Liver (tissue), 9 donors: Measurements from ENCODE around the gene ANO10. TPM values are rescaled to one million over a fixed set of nuclear protein-coding genes. Genes with fewer than 3 reads are reported as not detected.

Source experiments
- DNase-seq: peaks from one replicate; pipeline ENCODE4 v3.0.0-alpha.2; 2017; ENCODE audit warnings: low spot score
- H3K27ac ChIP-seq, 2 donors: one replicate each; pipeline ENCODE4 v1.7.0; 2013; ENCODE audit warnings: inconsistent platforms in 2 of 2, low read length in 2 of 2, control low read depth in 1 of 2, low read depth in 1 of 2, mild to moderate bottlenecking in 1 of 2
- H3K27me3 ChIP-seq, 4 donors: one replicate each; pipeline versions ENCODE4 v1.6.1 to v1.7.0; 2013; ENCODE audit warnings: low read length in 3 of 4, inconsistent platforms in 1 of 4, mild to moderate bottlenecking in 1 of 4, moderate library complexity in 1 of 4; ENCODE audit not compliant: control insufficient read depth in 4 of 4, insufficient read depth in 4 of 4
- H3K36me3 ChIP-seq, 4 donors: one replicate each; pipeline versions ENCODE4 v1.6.1 to v1.7.0; 2013; ENCODE audit warnings: low read length in 3 of 4, mild to moderate bottlenecking in 3 of 4, low read depth in 1 of 4, moderate library complexity in 1 of 4; ENCODE audit not compliant: control insufficient read depth in 4 of 4, insufficient read depth in 3 of 4
- H3K4me1 ChIP-seq, 4 donors: one replicate each; pipeline versions ENCODE4 v1.6.1 to v1.7.0; 2013; ENCODE audit warnings: low read length in 3 of 4, mild to moderate bottlenecking in 3 of 4, moderate library complexity in 1 of 4; ENCODE audit not compliant: control insufficient read depth in 4 of 4, insufficient read depth in 4 of 4
- H3K4me3 ChIP-seq, 3 donors: one replicate each; pipeline versions ENCODE4 v1.6.1 to v1.7.0; 2013; ENCODE audit warnings: low read length in 3 of 3, control low read depth in 1 of 3, low read depth in 1 of 3, mild to moderate bottlenecking in 1 of 3
- H3K9ac ChIP-seq, 2 donors: one replicate each; pipeline ENCODE4 v1.7.0; 2013; ENCODE audit warnings: low read length in 2 of 2, mild to moderate bottlenecking in 2 of 2, moderate library complexity in 2 of 2, control low read depth in 1 of 2, low read depth in 1 of 2
- H3K9me3 ChIP-seq, 4 donors: one replicate each; pipeline versions ENCODE4 v1.6.1 to v1.7.0; 2013; ENCODE audit warnings: low read length in 3 of 4; ENCODE audit not compliant: control insufficient read depth in 4 of 4
- ATF3 ChIP-seq: IDR thresholded peaks from 2 replicates; pipeline ENCODE4 v1.6.1; 2016; ENCODE audit warnings: antibody characterized with exemption
- CTCF ChIP-seq: fragments of 150-350 bp; IDR thresholded peaks from 2 replicates; pipeline ENCODE4 v1.5.1; 2017; ENCODE audit warnings: improper control_type of control experiment, low read depth, low read length; ENCODE audit not compliant: missing input control
- EGR1 ChIP-seq, 2 donors: IDR thresholded peaks; 2 replicates each; pipeline ENCODE4 v1.6.1; 2016 to 2018; ENCODE audit warnings: antibody characterized with exemption in 2 of 2, low read depth in 2 of 2
- FOXA1 ChIP-seq: IDR thresholded peaks from 2 replicates; pipeline ENCODE4 v1.6.1; 2016; ENCODE audit warnings: antibody characterized with exemption
- FOXA2 ChIP-seq: IDR thresholded peaks from 2 replicates; pipeline ENCODE4 v1.6.1; 2016; ENCODE audit warnings: antibody characterized with exemption
- GABPA ChIP-seq, 2 donors: IDR thresholded peaks in 1 of 2; conservative IDR thresholded peaks in 1 of 2; 2 replicates each; pipeline ENCODE4 v1.6.1; 2016; ENCODE audit warnings: antibody characterized with exemption in 2 of 2, mild to moderate bottlenecking in 1 of 2, moderate library complexity in 1 of 2
- HNF4A ChIP-seq, 2 donors: conservative IDR thresholded peaks; 2 replicates each; pipeline ENCODE4 v1.6.1; 2016; ENCODE audit warnings: antibody characterized with exemption in 2 of 2, mild to moderate bottlenecking in 2 of 2
- HNF4G ChIP-seq: IDR thresholded peaks from 2 replicates; pipeline ENCODE4 v1.6.1; 2016; ENCODE audit warnings: antibody characterized with exemption
- JUND ChIP-seq, 2 donors: IDR thresholded peaks; 2 replicates each; pipeline ENCODE4 v1.6.1; 2016; ENCODE audit warnings: antibody characterized with exemption in 2 of 2
- MAX ChIP-seq: IDR thresholded peaks from 2 replicates; pipeline ENCODE4 v1.6.1; 2016; ENCODE audit warnings: antibody characterized with exemption
- NR2F2 ChIP-seq: IDR thresholded peaks from 2 replicates; pipeline ENCODE4 v1.6.1; 2016; ENCODE audit warnings: antibody characterized with exemption
- RAD21 ChIP-seq, 2 donors: IDR thresholded peaks; 2 replicates each; pipeline ENCODE4 v1.6.1; 2016; ENCODE audit warnings: antibody characterized with exemption in 2 of 2, mild to moderate bottlenecking in 2 of 2
- RXRA ChIP-seq, 2 donors: IDR thresholded peaks; 2 replicates each; pipeline ENCODE4 v1.6.1; 2017 to 2018; ENCODE audit warnings: antibody characterized with exemption in 2 of 2, mild to moderate bottlenecking in 1 of 2
- SP1 ChIP-seq: IDR thresholded peaks from 2 replicates; pipeline ENCODE4 v1.6.1; 2018; ENCODE audit warnings: antibody characterized with exemption, mild to moderate bottlenecking
- TAF1 ChIP-seq: conservative IDR thresholded peaks from 2 replicates; pipeline ENCODE4 v1.6.1; 2016; ENCODE audit warnings: antibody characterized with exemption, mild to moderate bottlenecking
- YY1 ChIP-seq: IDR thresholded peaks from 2 replicates; pipeline ENCODE4 v1.6.1; 2016; ENCODE audit warnings: antibody characterized with exemption, mild to moderate bottlenecking
- ZBTB33 ChIP-seq: IDR thresholded peaks from 2 replicates; pipeline ENCODE4 v1.6.1; 2016; ENCODE audit warnings: antibody characterized with exemption
- WGBS: extraction: QIAGEN DNeasy Blood & Tissue Kit; methylation state at CpG from one replicate; pipeline ENCODE4 v1.1.7; 2013; 5-methylcytosine and 5-hydroxymethylcytosine counted together
- polyA plus RNA-seq, 2 donors: library from polyadenylated mRNA; stranded (reverse) in 1 of 2; unstranded in 1 of 2; fragments of 200-250 nt in 1 of 2; fragments of >200 nt in 1 of 2; fragmentation: Nextera tagmentation in 1 of 2; extraction: Ambion mirVana in 1 of 2; gene quantifications; one replicate each; pipeline versions ENCODE4 v1.2.1 to v1.2.3, GENCODE V29; 2013 to 2015
- total RNA-seq, 2 donors: library from RNA; depleted of rRNA; stranded (reverse); fragments of >200 nt; gene quantifications; one replicate each; pipeline ENCODE4 v1.2.3, GENCODE V29; 2014
- donor health status: healthy.
- donor health status: healthy.
- donor health status: healthy.
- donor health status: healthy.
- donor health status: healthy.

ANO10 gene
- total and polyA plus RNA-seq, 4 donors, result 5.6 to 8.7 (median 6.8) TPM

- WGBS, result 92% methylated on average over 1 of the region's 1 CpG
- no peak overlapping the region for H3K9ac ChIP-seq
- H3K9me3 ChIP-seq, result no peaks in the 10 kb centered on the region
- no peaks in the 10 kb centered on the region for H3K4me1 ChIP-seq
- no peaks in the 10 kb centered on the region for H3K27me3 ChIP-seq
- H3K27ac ChIP-seq, result no peak overlapping the region
- TF ChIP-seq HNF4G (no peak), ZBTB33 (no peak), TAF1 (no peak), SP1 (no peak), NR2F2 (no peak), ATF3 (no peak)
- no peaks in the 10 kb centered on the region for H3K36me3 ChIP-seq
- H3K4me3 ChIP-seq, result no peak overlapping the region
- no peak for DNase-seq
Measured at GRCh38 chr3:43478118-43478785, 143.6 kb downstream of the ANO10 start.

GRCh38 chr3:43477600-43477999 is 144.2 kb downstream of the ANO10 start:
- H3K36me3 ChIP-seq, result no peaks in the 10 kb centered on the region
- H3K4me3 ChIP-seq, result no peak overlapping the region
- H3K9ac ChIP-seq, result no peak overlapping the region
- no peak for TF ChIP-seq HNF4G
- peak; percentile 29 for TF ChIP-seq NR2F2
- TF ChIP-seq CTCF, result no peak
- H3K4me1 ChIP-seq, result no peaks in the 10 kb centered on the region
- 77% methylated on average over 6 of the region's 6 CpGs for WGBS
- DNase-seq, result no peak
- no peaks in the 10 kb centered on the region for H3K27me3 ChIP-seq
- H3K9me3 ChIP-seq, result no peaks in the 10 kb centered on the region
- H3K27ac ChIP-seq, result no peak overlapping the region

- no peak for DNase-seq
- Histone ChIP-seq H3K36me3 (no peaks in the 10 kb centered on the region), H3K4me1 (no peaks in the 10 kb centered on the region), H3K27me3 (no peaks in the 10 kb centered on the region), H3K9me3 (no peaks in the 10 kb centered on the region), H3K27ac (no peak overlapping the region), H3K9ac (no peak overlapping the region), H3K4me3 (no peak overlapping the region)
- WGBS, result 92% methylated on average over 1 of the region's 1 CpG
- TF ChIP-seq ZBTB33, result no peak
- no peak for TF ChIP-seq HNF4A (conservative IDR thresholded peaks at IDR 0.05)
- no peak for TF ChIP-seq RAD21 (IDR thresholded peaks at IDR 0.05)
- TF ChIP-seq TAF1, result no peak
- no peak for TF ChIP-seq FOXA1
- TF ChIP-seq MAX, result no peak
- TF ChIP-seq JUND (IDR thresholded peaks at IDR 0.05), result no peak
- TF ChIP-seq RXRA (IDR thresholded peaks at IDR 0.05), result no peak
- TF ChIP-seq ATF3, result no peak
- TF ChIP-seq CTCF, result no peak
- TF ChIP-seq EGR1 (IDR thresholded peaks at IDR 0.05; ENCODE audit: low read depth in 2 of 2), result no peak
- no peak for TF ChIP-seq YY1
- no peak for TF ChIP-seq FOXA2
- no peak for TF ChIP-seq GABPA (IDR thresholded peaks at IDR 0.05 in 1 of 2, conservative IDR thresholded peaks at IDR 0.05 in 1 of 2)
Measured at GRCh38 chr3:43473737-43474136, 148.1 kb downstream of the ANO10 start.
